Femur (tissue), 1 donor: ENCODE data around the gene CYP20A1.
"Not testable (repeated sequence)": the region's sequence is repeated elsewhere in the genome, so short reads cannot be mapped to it uniquely, and the experiment has no call there.

Experiments
- DNase-seq: peaks from one replicate; pipeline ENCODE4 v3.0.0-alpha.2; 2017

CYP20A1 gene

GRCh38 chr2:203238704-203239526, at the start of gene CYP20A1:
Gene CYP20A1 (plus strand): TSS chr2:203239018. CDS start chr2:203239063, 45 bp downstream.
- DNase-seq: peak; percentile 98

- DNase-seq: not testable (repeated sequence)
These were observed 48.3 kb upstream of the CYP20A1 start for GRCh38 chr2:203190547-203190946.

GRCh38 chr2:203191026-203191425, 47.8 kb upstream of the CYP20A1 start:
- DNase-seq: not testable (repeated sequence)

- DNase-seq: no peak
These were observed 46.9 kb upstream of the CYP20A1 start for GRCh38 chr2:203191961-203192360.

GRCh38 chr2:203195331-203196036, 43.3 kb upstream of the CYP20A1 start:
- no peak for DNase-seq

GRCh38 chr2:203200866-203201265, 38.0 kb upstream of the CYP20A1 start:
- DNase-seq: no peak

- DNase-seq: no peak
These were observed 37.4 kb upstream of the CYP20A1 start for GRCh38 chr2:203201426-203201825.

- no peak for DNase-seq
These were observed 29.3 kb upstream of the CYP20A1 start for GRCh38 chr2:203209538-203209937.

- DNase-seq: no peak
These were observed 13.3 kb upstream of the CYP20A1 start for GRCh38 chr2:203225423-203226039.

- DNase-seq: not testable (repeated sequence)
These were observed 9.1 kb upstream of the CYP20A1 start for GRCh38 chr2:203229674-203230073.

GRCh38 chr2:203237346-203238238, 1.2 kb upstream of the CYP20A1 start:
- DNase-seq: no peak

- DNase-seq: no peak
These were observed 520 bp upstream of the CYP20A1 start for GRCh38 chr2:203238292-203238703.

GRCh38 chr2:203240491-203240890, 1.7 kb downstream of the CYP20A1 start:
- DNase-seq: no peak

GRCh38 chr2:203242518-203242917, 3.7 kb downstream of the CYP20A1 start:
- DNase-seq: no peak

- no peak for DNase-seq
These were observed 7.8 kb downstream of the CYP20A1 start for GRCh38 chr2:203246646-203247045.

- DNase-seq: no peak
These were observed 14.0 kb downstream of the CYP20A1 start for GRCh38 chr2:203252818-203253217.

- not testable (repeated sequence) for DNase-seq
These were observed 14.7 kb downstream of the CYP20A1 start for GRCh38 chr2:203253422-203254095.

- no peak for DNase-seq
These were observed 22.7 kb downstream of the CYP20A1 start for GRCh38 chr2:203261326-203262159.

GRCh38 chr2:203279288-203279687, 40.5 kb downstream of the CYP20A1 start:
- no peak for DNase-seq

GRCh38 chr2:203280428-203281064, 41.7 kb downstream of the CYP20A1 start:
- DNase-seq: no peak
